COLO829 (cell line): ENCODE results near the gene TP63.
"Not testable (repeated sequence)": the region's sequence is repeated elsewhere in the genome, so short reads cannot be mapped to it uniquely, and the experiment has no call there.

ENCODE experiments used
- DNase-seq: peaks from one replicate; pipeline ENCODE4 v3.0.0; 2012; ENCODE audit warnings: low spot score

TP63 gene

GRCh38 chr3:189631373-189631408, at the start of gene TP63:
TSS of gene TP63 (plus strand) at chr3:189631389. CDS start at chr3:189631516, 127 bp downstream.
- no peak for DNase-seq

DNA sequence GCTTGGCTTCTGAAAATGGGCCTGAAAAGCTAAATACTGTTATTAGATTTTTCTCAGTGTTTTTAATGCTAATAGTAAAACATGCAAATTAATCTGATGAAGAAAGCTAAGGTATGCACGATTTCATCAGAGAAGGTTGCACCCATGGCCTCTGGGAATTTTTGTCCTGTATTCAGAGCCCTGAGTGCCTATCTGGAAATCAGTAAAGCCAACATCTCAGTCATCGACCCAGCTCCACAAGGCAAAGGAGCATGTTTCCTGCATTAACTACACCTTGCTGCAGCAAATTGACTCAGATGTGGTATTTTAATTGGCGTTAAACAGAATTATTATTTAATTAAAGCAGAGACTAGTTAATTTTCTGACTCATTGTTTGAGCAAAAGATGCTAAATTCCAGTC, 49.0 kb upstream of the TP63 start:
- DNase-seq: no peak

DNA sequence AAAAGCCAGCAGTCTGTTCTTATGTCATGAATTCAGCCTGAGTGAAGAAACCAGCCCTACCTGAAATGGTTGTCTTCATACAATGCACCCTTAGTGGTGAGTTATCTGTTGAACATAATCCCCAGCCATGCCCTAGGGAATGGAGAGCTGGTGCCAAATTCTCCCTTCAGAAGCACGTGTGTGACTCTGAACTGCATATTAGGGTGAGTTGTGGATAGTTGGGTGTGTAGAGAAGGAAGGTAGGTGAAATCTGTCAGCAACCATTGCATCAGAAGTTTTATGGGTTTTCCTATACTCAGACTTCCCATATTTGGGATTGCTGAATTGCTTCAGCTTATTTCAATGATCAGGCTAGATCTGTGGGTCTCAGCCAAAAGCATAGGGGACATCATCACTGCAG, 46.5 kb upstream of the TP63 start:
- no peak for DNase-seq

GRCh38 chr3:189586941-189587663, 44.1 kb upstream of the TP63 start:
- DNase-seq: no peak

- DNase-seq: no peak
These were observed 43.5 kb upstream of the TP63 start for GRCh38 chr3:189587664-189588040.

GRCh38 chr3:189588070-189588469, 43.1 kb upstream of the TP63 start:
- no peak for DNase-seq

GRCh38 chr3:189588475-189589178, 42.6 kb upstream of the TP63 start:
- peak; percentile 51 for DNase-seq

DNA sequence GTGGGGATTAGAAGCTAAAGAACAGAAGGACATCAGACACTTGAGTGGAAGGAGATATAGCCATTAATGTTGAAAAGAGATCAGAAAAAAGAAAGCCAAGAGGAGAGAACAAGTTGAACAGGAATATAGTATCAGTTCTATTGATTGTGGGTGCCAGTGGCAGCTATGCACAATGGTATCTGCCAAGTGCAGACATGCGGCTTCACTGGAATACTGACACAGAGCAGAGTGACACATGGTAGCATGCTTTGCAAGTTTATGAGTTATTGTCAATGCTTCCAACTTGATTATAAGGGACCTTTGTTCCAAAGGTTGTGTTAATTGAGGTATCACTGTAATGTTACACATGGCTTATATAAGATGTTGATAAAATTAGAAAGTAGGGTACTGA, 42.0 kb upstream of the TP63 start:
- no peak for DNase-seq

DNA sequence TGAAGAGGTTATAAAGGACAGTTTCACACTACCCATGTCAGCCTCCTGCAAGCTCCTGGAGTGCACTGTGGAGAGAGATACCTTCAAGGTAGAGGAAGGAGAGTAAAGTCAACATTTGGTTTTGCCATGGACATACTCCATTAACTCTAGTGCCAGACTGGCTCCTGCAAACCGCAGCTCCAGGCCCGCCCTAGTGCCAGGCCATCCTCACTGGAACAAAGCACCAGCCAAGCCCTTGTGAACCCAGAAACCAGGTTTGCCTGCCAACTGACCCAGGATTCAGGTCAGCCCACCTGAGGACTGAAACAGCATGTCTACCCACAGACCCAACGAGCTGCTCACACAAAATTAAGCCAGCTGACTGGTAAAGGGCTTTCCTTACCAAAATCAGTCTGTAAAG, 41.0 kb upstream of the TP63 start:
- no peak for DNase-seq

DNA sequence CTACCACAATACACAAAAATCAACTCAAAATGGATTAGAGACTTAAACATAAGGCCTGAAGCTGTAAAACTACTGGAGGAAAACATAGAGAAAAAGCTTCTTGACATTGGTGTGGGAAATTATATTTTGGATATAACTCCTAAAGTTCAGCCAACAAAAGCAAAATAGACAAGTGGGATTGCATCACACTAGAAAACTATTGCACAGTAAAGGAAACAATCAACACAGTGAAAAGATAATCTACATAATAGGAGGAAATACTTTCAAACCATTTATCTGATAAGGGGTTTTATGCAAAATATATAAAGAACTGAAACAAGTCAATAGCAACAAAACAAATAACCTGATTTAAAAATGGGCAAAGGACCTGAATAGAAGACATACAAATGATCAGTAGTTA, 37.6 kb upstream of the TP63 start:
- no peak for DNase-seq

GRCh38 chr3:189596078-189596979, 34.9 kb upstream of the TP63 start:
- DNase-seq: not testable (repeated sequence)

DNA sequence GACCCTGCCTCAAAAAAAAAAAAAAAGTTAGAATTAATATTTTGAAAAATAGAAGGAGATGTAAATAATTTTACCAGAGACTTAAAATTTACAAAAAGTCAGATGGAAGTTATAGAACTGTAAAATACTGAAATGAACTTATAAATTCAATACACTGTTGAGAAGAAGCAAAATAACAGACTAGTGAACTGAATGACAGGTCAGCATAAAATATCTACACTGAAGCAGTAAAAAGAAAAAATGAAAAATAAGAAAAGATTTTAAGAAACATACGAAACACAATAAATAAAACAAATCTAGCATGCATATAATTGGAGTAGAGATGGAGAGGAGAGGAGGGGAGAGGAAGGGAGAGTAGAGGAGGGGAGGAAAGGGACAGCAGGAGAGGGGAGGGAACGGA, 33.3 kb upstream of the TP63 start:
- no peak for DNase-seq

- DNase-seq: no peak
These were observed 32.5 kb upstream of the TP63 start for GRCh38 chr3:189598530-189599225.

DNA sequence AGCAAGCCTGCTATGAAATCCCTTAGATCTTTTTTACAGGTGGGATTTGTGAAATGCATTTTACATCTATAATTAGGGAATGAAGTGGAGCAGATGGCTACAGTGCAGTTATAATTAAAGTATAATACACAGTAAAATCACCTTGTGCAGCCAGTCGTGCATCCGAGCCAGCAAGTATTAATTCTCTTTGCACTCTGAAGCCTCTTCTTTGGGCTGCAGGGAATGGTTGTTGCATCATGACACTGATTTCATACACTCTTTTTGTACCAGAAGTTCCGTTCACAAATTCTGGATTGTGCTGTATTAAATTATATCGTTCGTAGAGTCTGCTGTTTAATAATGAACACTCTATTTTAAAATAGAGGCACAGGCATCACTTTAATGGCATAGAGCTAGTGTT, 28.7 kb upstream of the TP63 start:
- no peak for DNase-seq

GRCh38 chr3:189605717-189606116, 25.5 kb upstream of the TP63 start:
- DNase-seq: no peak

DNA sequence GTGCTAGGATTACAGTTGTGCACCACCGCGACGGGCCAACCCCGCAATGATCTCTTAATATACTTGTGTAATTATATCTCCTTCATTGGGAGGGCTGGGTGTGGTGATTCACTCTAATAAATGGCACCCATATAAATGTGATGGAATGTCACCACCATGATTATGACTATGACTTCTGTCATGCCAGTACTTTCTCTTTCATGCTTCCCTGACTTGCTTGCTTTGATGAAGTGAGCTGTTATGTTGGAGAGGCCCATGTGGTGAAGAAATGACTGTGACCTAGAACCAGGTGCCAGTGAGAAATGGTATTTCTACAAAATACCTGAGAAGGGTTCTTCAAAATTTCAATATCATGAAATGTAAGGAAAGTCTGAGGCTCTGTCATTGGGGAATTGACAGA, 24.4 kb upstream of the TP63 start:
- no peak for DNase-seq

- DNase-seq: not testable (repeated sequence)
These were observed 18.5 kb upstream of the TP63 start for GRCh38 chr3:189612641-189613040.

DNA sequence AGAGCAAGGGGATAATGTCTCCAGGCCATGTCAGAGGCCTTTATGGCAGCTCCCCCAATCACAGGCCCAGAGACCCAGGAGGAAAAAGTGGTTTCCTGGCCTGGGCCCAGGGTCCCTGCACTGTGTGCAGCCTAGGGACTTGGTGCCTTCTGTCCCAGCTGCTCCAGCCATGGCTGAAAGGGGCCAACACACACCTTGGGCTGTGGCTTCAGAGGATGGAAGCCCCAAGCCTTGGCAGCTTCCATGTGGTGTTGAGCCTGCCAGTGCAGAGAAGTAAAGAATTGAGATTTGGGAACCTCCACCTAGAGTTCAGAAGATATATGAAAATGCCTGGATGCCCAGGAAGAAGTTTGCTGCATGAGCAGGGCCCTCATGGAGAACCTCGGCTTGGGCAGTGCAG, 18.1 kb upstream of the TP63 start:
- DNase-seq: no peak

DNA sequence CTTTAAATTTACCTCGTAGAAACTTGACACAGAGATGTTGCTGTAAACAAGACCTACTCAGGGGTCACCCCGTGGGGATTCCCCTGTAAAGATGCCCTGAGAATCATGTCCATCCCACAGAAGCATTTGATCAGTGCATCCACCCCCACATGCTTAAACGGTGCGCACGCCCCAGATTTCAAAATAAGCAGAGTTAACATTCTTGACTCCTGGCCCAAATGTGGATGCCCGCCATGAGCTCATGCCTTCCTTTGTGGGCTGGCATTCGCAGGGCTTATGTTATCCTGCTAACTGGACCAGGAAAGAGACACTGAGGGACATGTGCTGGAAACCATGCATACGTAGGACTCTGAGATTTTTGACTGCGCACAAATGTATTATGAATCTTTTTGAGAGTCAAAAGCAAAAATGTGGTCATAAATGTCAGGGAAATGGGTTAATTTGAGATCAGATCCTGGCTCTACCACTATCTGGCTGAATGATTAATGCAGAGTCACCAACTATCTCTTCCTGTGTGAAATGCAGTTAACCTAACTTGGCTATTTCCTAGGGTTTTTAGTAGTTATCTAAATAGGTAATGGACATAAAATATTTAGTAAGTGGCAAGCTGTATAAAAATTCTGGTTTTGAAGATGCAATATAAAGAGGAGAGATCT, 9.1 kb upstream of the TP63 start:
- no peak for DNase-seq

GRCh38 chr3:189622629-189623028, 8.6 kb upstream of the TP63 start:
- no peak for DNase-seq

DNA sequence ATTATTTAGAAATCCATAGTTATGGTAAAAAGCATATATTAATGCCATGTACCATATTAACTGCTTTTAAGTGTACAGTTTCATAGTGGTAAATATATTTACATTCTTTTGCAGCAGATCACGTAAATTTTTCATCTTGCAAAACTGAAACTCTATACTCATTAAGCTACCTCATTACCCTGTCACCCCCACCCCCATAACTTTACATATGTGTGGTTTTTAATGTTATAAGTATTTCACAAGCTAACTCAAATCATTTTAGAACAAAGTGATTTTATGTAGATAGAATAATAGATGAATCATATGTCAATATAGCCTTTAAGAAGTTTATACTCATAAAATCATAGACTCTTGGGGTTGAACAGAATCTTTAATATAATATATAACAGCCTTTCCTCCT, 7.1 kb upstream of the TP63 start:
- no peak for DNase-seq

GRCh38 chr3:189625071-189625470, 6.1 kb upstream of the TP63 start:
- DNase-seq: no peak
